NCI-H2029 treated with DMSO at 0.1 percent for 48 hours (cell line): ENCODE results near the gene S100A11.

Source experiments
- DNase-seq: peaks from one replicate; lab custom pipeline; 2025; lab: John Stamatoyannopoulos, UW

S100A11 gene

DNA sequence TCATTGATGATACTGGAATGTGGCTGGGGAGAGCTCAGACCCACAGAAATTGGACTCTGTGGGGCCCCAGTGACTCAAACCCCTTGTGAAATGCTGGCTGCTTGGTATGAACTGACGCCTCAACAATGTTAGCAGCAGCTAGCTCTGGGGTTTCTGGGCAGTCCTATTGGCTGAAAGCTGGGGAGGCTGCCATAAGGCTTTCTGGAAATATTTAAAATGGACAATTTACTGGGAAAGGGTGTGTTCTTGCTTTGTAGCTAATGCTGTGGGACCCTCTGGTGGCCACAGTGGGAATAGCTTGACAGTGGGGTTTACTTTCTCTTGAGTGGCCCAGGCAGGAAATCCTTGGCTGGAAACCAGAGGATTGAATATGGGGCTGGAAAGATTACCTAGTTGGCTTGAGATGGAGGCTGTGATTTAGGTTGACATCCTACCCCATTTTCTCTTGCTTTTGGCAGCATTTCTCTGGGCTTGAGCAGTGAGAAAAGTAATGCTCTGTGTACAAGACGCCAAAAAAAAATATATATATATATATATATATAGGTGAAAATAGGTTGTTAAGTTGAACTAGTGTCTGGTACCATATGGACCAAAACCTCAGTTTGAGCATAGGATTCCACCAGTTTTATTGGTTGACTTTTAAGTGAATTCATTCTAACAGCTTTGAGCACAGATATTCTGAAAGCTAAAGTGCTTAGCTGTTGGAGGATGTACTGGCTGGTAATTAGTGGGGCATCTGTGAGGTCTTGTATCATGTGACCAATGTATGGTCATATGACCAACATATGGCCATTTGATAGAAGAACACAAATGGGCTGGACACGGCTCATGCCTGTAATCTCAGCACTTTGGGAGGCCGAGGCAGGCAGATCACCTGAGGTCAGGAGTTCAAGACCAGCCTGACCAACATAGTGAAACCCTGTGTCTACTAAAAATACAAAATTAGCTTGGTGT is 34.9 kb downstream of the S100A11 start:
- DNase-seq, result peak; percentile 31

DNA sequence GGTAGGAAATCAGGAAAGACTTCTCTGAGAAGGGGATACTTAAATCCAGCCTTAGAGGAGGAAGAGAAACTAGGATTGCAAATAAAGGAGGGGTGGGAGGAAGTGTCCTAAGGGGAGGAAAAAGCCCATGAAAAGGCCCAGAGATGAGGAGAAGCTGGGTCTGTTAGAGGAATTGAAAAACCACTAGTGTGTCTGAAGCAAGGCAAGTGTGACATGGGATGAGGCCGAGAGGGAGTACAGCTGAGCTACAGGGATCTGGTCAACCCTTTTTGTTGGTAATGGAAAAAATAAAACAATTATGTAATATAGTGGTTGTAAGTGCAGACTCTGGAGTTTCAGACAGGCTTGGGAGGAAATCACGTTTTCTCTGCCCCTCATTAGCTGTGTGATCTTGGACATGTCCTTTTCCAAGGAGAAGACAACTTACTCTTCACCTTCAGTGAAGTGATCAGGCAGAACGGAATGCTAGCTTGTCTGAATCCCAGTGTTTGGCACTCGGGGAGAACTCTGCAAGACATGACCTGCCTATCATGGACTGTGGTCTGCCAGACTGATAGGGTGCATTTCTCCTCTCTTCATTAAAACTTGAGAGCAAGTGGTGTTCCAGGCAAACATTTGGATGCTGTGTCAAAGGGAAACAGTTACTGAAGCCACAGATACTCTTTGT is 35.7 kb downstream of the S100A11 start:
- DNase-seq, result no peak

DNA sequence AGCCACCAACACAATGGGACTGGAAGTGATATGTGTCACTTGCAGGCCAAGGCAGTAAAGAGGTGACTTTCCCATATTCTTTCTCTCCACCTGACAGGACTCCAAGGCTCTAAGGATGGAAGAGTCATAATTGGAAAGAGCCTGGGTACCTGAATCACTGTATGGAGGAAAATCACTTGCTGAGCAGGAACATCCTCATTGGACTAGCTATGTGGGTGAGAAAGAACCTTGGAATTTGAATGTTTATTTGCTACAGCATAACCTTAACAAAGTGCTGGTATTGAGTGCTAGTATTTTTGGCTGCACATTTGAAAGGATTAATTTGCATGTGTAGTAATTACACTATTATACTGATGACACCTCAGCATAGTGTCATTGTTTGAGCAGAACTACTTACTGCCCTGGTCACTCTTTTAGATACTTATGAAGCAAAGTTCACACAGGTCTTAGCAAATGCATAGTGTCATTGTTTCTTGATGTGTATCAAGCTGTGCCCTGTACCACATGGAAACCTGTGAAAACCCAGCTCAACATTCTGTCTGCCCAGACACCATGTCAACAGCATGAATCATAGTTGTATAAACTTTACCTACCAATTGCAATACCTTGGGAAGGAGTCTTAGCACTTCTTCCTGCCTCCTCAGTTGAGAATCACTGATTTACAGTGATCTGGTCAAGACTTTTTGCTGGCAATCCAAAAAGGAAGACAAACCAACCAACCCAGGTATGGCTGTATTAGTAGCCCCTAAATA is 38.0 kb downstream of the S100A11 start:
- DNase-seq, result no peak

DNA sequence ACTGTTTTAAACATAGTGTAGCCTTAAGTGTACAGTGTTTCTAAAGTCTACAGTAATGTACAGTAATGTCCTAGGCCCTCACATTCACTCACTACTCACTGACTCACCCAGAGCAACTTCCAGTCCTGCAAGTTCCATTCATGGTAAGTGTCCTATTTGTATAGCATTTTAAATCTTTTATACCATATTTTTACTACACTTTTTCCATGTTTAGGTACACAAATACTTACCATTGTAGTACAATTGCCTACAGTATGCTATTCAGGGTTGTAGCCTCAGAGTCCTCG is 39.6 kb downstream of the S100A11 start:
- no peak for DNase-seq

DNA sequence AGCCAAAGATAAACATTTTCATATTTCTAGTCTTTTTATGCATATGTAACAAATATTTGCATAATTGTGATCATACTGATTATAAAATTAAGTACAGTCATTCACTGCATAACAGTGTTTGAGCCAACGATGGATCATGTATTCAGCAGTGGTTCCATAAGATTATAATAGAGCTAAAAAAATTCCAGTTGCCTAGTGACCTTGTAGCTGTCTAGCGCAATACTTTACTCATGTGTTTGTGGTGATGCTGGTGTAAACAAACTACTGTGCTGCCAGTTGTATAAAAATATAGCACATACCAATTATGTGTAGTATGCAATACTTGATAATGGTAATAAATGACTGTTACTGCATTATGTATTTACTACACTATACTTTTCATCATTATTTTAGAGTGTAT is 41.0 kb downstream of the S100A11 start:
- DNase-seq, result no peak

DNA sequence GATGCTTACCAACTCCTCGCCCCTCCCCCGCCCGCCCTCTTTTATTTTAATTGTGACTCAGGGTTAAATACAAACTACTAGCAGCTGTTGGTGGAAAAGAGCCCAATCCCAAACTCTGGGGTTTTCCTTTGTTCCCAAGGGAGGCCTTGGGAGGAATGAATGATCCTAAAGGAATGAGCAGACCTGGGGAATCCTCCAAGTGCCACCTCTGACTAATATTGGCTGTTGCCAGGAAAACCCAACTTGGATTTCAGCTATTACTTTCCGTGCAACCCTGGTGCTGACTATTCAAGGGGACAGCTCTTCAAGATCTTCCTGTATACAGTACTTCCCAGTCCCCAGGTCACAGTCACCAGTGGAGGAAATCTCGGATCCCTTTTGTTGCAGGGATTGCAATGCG is 41.8 kb downstream of the S100A11 start:
- no peak for DNase-seq

DNA sequence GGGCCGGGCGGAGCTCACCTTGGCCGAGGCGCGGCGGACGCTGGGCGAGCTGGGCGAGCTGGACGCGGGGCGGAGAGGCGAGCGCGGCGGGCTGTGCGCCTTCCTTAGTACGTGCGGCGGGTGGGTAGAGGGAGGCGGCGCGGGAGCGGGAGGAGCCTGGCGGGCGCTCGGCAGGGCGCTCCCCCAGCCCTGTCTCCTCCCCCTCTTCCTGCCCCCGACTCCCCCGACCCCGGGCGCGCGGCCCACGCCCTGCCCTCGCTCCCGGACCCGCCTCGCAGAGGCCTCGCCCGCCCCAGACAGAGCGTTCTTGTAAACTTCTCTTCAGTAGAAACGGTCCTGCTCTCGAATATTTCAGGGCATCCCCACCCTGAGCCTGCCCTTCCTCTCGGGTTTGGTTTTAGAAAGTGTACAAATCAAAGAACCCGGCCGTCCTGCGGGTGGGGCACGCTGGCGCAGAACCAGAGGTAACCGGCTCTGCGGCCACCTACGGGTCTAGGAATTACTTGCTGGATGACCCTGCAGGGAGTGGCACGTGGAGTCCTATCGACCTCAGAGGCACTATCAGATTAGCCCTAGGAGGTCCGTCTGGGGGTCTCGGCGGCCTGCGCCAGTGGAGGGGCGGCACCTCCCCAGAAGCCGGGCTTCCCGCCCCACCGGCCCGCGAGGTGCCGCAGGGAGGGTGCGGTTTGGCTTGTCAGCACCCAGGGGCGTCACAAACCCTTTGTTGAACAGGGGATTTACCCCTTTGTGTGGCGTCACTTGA is 42.9 kb downstream of the S100A11 start, which contains the start of gene S100A10:
S100A10 (minus strand) TSS at position 126 of the 763 bp plus-strand sequence. CDS start 7,629 bp downstream, outside the sequence.
- DNase-seq, result no peak

DNA sequence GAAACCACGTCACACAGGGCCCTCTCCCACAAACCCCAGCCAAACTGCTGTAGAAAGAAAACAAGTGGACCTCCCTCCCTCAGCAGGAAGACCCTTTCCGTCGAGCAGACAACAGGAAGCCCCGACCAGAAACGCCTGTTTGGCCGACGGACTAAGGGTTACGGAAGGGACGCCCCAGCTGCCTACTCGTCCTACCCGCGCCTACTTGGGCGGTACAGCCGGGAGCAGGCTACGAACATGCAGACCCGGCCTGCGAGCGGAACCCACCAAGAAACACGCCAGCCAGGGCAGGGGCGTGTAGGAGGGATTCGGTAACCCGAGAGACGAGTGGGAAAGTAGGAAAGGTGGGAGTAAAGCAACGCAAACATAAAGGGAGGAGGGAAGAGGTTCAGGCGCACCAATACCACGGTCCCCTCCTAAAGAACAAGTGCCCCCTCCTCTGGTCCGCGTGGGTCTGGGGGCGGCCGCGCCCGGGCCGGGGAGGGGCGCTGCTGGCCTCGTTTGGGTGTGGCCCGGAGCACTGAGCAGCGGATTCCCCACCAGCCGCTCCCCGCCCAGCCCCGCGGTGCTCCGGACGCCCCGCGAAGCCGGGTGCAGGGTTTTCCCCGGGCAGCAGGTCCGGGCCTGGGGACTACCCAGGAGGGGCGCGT is 43.6 kb downstream of the S100A11 start:
- no peak for DNase-seq

DNA sequence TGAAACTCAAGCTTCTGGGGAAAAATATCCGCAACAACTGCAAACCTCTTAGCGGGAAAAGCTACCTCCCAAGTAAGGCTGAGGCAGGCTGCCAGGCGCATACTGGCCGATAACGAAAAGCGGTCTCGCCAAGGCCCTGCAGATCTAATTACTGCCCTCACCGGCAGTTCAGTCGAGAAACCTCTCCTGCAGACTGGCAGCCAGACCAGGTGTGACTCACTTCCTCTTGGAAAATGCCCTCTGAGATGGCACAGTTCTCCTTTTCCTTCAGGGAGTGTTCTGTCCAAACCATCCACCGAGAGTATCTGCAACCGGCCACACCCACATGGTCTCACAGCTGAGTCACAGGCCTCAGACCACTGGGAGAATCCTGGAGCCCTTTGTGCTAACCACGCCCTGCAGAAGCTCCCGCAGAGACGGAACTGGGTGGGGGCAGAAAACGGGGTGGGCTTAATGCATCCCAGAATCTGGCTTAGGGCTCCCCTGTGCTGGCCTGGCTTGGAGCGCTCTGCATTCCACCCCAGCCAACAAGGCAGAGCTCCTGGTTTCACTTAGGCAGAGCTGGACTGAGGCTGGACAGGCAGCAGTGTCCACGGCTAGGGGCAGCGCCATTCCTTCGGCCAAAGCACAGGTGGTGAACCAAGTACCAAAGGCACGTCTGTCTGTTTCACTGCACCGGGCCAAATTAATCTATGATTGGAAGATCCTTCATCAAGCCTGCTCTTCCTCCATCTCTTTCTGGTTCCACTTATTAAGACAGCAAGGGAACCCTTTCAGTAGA is 44.3 kb downstream of the S100A11 start:
- peak; percentile 27 for DNase-seq

DNA sequence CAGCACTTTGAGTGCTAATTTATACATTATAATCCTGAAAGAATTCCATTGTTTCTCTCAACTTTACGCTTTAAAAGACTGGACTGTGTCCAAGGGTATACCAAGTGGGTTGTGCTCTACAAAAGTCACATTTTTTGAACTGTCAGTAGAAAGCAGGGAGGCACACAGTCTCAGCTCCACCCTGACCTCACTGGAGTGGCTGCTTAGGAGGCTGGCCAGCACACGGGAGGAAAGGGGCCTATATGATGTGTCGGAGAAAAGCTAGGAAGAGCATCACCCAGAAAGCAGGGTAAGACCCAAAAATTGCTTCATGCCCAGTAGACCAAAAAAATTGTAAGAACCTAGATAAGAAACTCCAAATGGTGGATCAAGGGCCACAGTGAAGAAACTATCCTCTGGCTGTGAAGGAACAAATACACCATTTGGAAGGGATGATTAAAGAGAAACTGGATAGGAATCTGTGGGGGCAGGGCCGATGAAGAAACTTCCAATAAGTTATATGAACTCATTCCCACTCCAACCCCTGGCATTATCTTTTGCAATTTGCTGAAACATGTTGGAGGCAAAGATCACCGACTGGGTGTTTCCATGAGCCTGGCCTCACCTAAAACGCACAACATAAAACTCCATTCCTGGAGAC is 45.0 kb downstream of the S100A11 start:
- DNase-seq, result no peak

DNA sequence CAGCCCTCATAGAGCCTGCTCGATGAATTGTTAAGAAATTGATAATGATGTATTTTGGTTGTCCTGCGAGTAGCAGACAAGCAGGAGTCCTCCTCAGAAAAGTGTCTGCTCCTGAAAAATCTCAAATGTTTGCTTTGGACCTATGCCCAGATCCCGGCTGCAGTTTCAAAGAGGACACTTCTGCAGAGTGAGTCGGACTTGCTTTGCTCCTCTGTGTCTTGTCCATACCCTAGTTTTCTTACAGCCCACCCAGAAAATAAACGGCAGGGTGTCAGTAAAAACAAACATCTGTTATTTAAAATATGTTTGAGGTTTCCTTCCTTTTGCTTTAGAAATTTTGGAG is 46.0 kb downstream of the S100A11 start:
- peak; percentile 28 for DNase-seq

DNA sequence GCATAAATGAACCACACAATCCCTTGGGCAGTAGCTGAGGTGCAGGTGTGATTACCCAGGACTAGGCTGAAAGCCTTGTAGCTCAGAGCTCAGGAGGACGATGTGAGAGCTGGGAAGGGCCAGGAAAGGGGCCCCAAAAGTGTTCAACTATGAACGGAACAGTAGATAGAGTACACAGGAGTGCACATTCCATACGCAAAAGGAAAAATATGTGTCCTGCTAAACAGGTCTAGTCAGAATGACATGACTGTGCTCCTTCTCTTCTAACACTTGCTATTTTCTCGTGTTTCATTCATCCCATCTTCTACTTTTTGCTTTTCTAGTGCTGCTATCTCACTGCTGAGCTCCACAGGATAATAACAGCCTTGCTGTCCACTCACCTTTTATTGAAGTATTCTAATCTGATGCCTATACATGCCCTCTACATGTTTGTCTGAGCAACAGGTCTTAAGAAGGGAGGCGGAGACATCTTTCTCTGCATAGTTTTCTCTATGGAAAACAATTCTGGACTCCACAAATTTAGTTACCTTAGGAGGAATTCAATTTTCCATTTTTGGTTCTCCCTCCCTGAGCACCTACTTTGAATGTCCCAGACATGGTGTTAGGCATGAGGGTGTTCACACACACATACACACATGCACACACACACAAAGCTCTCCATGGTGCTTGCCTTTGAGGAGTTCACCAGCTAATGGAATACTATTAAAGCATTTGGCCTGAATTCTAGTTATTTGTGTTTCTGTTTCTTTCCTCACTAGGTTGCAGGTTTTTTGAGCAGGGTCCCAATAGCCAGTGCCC is 46.5 kb downstream of the S100A11 start:
- no peak for DNase-seq

DNA sequence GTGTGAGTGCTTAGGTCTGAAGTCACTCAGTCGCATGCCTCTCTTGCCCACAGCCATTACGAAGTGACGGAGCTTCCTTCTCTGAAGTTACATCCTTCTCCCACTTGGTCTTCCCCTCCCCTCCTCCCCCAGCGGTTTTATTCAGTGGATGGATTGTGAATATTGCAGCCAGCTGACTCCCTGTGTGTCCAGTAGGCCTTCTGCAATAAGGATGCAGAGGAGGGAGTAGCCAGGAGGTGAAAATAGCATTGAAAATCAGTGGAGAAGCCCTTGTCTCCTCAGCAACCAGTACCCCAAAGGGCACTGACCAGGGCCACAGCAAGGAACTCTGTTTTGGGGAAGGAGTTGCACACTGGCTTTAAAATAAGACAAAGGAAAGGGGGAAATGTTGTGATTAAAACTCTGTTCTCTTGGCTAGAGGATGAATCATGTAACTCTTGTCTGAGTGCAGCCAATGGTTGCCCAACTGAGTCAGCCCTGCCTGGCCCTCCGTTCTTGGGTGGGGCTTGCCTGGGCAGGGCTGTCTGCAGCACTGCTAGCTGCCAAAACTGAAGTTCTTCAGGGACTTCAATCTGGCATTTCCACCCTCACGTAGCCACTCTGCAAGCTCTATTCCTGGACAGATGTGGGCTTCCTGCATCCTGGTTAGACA is 47.5 kb downstream of the S100A11 start:
- DNase-seq, result no peak

DNA sequence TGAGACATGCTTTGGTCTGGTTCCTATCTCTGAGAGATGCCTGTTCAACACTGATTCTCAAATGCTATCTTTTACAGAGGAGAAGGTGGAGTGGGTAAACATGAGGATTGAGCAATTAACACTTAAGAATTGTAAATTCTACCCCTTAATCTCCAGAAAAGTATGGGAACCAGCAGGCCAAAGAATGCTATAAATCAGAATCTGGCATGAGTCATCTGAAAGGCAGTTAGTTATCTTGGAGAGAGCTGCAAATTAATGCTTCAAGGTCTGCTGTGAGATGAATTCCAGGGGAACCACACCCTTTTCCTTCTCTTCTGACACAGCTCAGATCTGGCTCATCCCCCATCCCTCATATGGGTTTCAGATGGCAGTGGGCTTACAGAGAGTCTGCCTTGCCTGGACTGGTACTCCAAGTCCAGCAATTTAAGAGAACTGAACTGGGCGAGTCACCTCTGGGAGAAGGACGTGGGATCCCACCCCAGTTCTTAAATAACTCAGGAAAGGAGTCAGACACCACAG is 48.3 kb downstream of the S100A11 start:
- no peak for DNase-seq

DNA sequence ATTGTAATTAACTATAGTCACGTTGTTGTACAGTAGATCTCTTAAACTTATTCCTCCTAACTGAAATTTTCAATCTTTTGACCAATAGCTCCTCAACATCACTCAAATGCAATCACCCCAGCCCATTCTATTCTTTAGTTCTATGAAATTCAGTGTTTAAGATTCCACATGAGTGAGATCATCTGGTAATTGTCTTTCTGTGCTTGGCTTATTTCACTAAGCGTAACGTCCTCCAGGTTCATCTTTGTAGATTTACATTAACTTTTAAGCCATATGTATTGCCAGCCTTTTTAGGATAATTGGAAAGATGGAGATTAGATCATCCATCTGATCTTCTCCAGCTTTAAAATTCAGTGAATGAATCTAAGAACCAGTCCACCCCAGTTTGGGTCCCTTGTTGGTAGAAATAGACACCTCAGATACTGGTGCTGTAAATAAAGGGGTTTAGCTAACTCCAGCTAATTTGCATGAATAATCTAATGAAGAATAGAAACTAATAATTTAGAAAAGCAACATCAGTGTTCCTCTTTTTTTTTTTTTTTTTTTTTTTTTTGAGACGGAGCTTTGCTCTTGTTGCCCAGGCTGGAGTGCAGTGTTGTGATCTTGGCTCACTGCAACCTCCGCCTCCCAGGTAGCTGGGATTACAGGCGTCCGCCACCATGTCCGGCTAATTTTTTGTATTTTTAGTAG is 50.2 kb downstream of the S100A11 start:
- DNase-seq, result no peak

DNA sequence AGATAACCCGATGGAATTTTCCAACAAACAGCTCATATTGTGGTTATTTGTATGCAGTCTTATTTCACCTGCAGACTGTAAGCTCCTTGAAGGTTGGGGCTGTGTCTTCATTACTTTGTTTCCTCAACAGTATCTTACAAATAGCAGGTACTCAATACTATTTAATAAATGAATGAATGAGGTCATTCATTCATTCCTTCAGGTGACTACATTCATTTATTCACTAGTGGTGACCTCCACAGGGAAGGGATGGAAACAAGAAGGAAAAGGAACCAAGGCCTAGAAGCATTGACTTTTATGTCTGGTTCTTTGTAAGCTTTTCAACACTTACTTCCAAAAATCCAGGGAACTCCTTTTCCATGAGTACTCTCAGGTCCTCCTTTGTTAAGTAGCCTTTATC is 51.0 kb downstream of the S100A11 start:
- no peak for DNase-seq

DNA sequence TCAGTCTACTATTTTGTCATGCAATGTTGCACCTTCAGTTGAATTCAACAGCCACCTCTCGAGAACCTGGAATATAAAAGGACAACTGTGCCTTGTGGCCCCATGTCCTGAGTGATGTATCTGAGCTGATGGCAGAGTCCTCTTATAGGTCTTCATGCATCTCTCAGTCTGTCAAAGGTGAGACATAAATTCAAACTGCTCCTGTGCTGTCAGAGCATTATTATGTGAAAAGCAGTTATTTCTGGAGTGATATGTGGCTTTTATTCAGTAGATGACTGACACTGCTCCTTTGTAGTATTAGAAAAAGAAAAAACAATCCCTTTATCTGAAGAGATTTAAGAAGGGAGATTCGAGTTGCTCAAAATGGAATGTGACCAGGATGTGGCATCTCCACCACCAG is 51.5 kb downstream of the S100A11 start:
- no peak for DNase-seq

DNA sequence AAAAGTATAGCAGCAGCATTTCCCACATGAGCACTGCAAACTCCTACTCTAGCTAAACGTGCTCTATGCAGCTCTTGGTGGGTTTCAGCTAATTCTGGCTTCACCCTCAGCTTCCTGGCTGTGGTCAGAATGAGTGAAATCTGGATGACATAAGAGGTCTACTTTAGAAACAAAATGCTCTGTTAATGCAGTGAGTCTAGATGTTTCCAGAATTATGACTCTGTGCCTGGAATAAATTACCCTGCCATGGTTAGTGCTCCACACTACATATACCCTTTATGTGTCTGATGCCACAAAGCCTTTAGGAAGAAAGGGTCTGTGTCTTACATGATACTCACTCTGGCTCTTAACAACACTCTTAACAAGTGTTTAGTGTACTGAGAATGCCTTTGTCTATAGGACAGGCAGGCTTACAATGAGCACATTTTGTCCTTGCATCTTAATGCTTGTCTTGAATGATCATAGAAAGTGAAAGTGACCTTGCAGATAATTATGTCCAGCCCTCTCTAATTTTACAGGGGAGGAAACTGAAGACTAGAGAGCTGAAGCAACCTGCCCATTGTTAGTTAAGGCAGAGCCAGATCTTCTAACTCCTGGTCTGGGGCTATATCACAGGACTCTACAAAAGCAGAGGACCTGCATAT is 52.4 kb downstream of the S100A11 start:
- DNase-seq, result no peak
